Sigmoid colon (tissue), 7 donors: ENCODE data around the gene ITPRIPL2. TPM values are rescaled to one million over a fixed set of nuclear protein-coding genes. Genes with fewer than 3 reads are reported as not detected.

Source experiments
- DNase-seq: peaks from one replicate; pipeline ENCODE4 v3.0.0-alpha.2; 2019
- H3K27ac ChIP-seq, 4 donors: fragments of 200-600 bp; sonication (generic); one replicate each; pipeline ENCODE4 v1.5.1; 2016 to 2019; ENCODE audit warnings: mild to moderate bottlenecking in 1 of 4
- H3K27me3 ChIP-seq, 3 donors: fragments of 200-600 bp; sonication (generic); one replicate each; pipeline ENCODE4 v1.5.1; 2019; ENCODE audit warnings: mild to moderate bottlenecking in 1 of 3
- H3K36me3 ChIP-seq, 4 donors: fragments of 200-600 bp; sonication (generic); one replicate each; pipeline ENCODE4 v1.5.1; 2016 to 2019
- H3K4me1 ChIP-seq, 4 donors: fragments of 200-600 bp; sonication (generic); one replicate each; pipeline ENCODE4 v1.5.1; 2017 to 2019
- H3K4me3 ChIP-seq, 4 donors: fragments of 200-600 bp; sonication (generic); one replicate each; pipeline ENCODE4 v1.5.1; 2017 to 2019; ENCODE audit warnings: mild to moderate bottlenecking in 2 of 4, moderate library complexity in 1 of 4
- H3K9me3 ChIP-seq, 4 donors: fragments of 200-600 bp in 3 of 4; sonication (generic) in 3 of 4; one replicate each; pipeline versions ENCODE4 v1.5.1 to v1.6.1; 2013 to 2019
- EP300 ChIP-seq, 4 donors: sonication (generic); formaldehyde crosslinking; IDR thresholded peaks; one replicate each; pipeline ENCODE4 v1.6.1; 2017; ENCODE audit warnings: antibody characterized with exemption in 4 of 4
- POLR2A ChIP-seq, 2 donors: fragments of 450-650 bp; IDR thresholded peaks; one replicate each; pipeline ENCODE4 v1.6.1; 2016; ENCODE audit warnings: antibody characterized with exemption in 2 of 2, mild to moderate bottlenecking in 2 of 2, moderate library complexity in 2 of 2
- POLR2AphosphoS5 ChIP-seq, 4 donors: sonication (generic); formaldehyde crosslinking; IDR thresholded peaks; one replicate each; pipeline ENCODE4 v1.6.1; 2017; ENCODE audit warnings: antibody characterized with exemption in 4 of 4
- WGBS, 2 donors: extraction: QIAGEN DNeasy Blood & Tissue Kit; methylation state at CpG; one replicate each; pipeline ENCODE4 v1.1.7; 2013; 5-methylcytosine and 5-hydroxymethylcytosine counted together
- intact Hi-C: fragments of 100-400 bp; cut with DNase I; formaldehyde crosslinking; loops from one replicate; pipeline ENCODE4 v1.15.1; 2023
- polyA plus RNA-seq, 3 donors: library from polyadenylated mRNA; stranded (reverse); fragments of 200-250 nt; gene quantifications; one replicate each; pipeline ENCODE4 v1.2.3, GENCODE V29; 2013
- total RNA-seq, 4 donors: library from RNA; depleted of rRNA; stranded (reverse); fragments of >200 nt; gene quantifications; one replicate each; pipeline ENCODE4 v1.1.0, GENCODE V29; 2016
- TF ChIP-seq, protein P1 (sequence below), 4 experiments: fragments of 450-650 bp in 3 of 4; fragments of 200-600 bp in 1 of 4; IDR thresholded peaks; one replicate each; pipeline ENCODE4 v1.5.1; 2016 to 2019; ENCODE audit warnings: antibody characterized with exemption in 4 of 4, mild to moderate bottlenecking in 3 of 4, moderate library complexity in 2 of 4
- donor health status: healthy with polysubstance abuse.
- donor health status: Bipolar disorder and iron deficiency.
- donor health status: healthy.

Gene ITPRIPL2
- total and polyA plus RNA-seq, 7 donors: 5.5 to 61.6 (median 28.1) TPM

- no peak for DNase-seq
- no peaks in the 10 kb centered on the region for H3K9me3 ChIP-seq
- no peak overlapping the region for H3K27ac ChIP-seq
- H3K36me3 ChIP-seq: no peaks in the 10 kb centered on the region
- TF ChIP-seq POLR2A (IDR thresholded peaks at IDR 0.05): no peak
- TF ChIP-seq, protein P1, sequence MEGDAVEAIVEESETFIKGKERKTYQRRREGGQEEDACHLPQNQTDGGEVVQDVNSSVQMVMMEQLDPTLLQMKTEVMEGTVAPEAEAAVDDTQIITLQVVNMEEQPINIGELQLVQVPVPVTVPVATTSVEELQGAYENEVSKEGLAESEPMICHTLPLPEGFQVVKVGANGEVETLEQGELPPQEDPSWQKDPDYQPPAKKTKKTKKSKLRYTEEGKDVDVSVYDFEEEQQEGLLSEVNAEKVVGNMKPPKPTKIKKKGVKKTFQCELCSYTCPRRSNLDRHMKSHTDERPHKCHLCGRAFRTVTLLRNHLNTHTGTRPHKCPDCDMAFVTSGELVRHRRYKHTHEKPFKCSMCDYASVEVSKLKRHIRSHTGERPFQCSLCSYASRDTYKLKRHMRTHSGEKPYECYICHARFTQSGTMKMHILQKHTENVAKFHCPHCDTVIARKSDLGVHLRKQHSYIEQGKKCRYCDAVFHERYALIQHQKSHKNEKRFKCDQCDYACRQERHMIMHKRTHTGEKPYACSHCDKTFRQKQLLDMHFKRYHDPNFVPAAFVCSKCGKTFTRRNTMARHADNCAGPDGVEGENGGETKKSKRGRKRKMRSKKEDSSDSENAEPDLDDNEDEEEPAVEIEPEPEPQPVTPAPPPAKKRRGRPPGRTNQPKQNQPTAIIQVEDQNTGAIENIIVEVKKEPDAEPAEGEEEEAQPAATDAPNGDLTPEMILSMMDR (IDR thresholded peaks at IDR 0.05): no peak
- no peak for TF ChIP-seq EP300 (IDR thresholded peaks at IDR 0.05)
- no peak for TF ChIP-seq POLR2AphosphoS5 (IDR thresholded peaks at IDR 0.05)
- no peak overlapping the region for H3K4me3 ChIP-seq
- WGBS, 2 donors: 44 to 67% methylated on average over 16 of the region's 16 CpGs
- intact Hi-C loops: no loop called here
- H3K27me3 ChIP-seq: peaks cover 0 to 8% (median 0%) of the 10 kb centered on the region in 3 donors
- no peaks in the 10 kb centered on the region for H3K4me1 ChIP-seq
Measured at GRCh38 chr16:19102187-19102872, 11.4 kb upstream of the ITPRIPL2 start.

DNA sequence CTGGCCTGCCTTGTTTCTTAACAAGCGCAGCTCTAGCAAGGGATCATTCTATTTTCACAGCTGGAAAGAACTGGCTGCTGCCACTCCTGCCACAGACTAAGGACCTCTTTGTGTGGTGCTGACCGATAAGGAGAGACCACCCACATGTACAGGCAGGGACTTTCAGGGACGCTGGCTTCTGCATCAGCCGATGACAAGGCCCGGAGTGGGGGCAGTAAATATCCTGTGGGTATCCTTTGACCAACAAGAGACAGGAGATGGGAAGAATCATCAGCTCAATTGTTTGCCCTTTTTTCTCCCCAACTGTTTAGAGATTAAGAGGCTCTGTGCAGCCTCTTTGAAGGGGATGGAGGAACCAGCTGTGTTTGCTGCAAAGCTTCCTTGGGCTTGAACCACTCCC lies 9.2 kb upstream of the ITPRIPL2 start:
- intact Hi-C loops: no loop called here
- H3K27ac ChIP-seq: no peak overlapping the region
- TF ChIP-seq, protein P1 (IDR thresholded peaks at IDR 0.05): no peak
- TF ChIP-seq EP300 (IDR thresholded peaks at IDR 0.05) (no peak), POLR2A (IDR thresholded peaks at IDR 0.05) (no peak), POLR2AphosphoS5 (IDR thresholded peaks at IDR 0.05) (no peak)
- peaks cover 0 to 8% (median 0%) of the 10 kb centered on the region in 3 donors for H3K27me3 ChIP-seq
- DNase-seq: no peak
- no peaks in the 10 kb centered on the region for H3K9me3 ChIP-seq
- 87 to 91% methylated on average over 5 of the region's 5 CpGs for WGBS, 2 donors
- H3K4me3 ChIP-seq: no peak overlapping the region
- H3K36me3 ChIP-seq: no peaks in the 10 kb centered on the region
- H3K4me1 ChIP-seq: no peaks in the 10 kb centered on the region

DNA sequence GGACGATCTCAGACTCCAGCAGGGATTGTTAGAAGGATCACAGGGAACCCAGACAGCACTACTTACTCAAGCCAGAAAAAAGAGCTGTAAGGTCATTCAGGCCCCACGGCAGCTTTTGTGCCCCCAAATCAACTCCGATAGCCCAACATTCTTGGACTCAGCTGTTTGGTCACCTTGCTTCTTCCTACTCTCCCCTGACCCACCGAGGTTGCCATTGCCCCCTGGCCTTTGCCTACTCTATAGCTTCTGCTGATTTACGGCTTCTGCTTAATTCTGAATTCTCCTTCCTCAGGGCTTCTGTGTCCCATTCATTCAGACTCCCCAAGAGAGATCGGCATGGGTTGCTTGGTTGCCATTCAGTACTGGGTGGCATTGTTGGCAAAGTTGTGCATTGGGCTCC lies 8.6 kb upstream of the ITPRIPL2 start:
- H3K9me3 ChIP-seq: no peaks in the 10 kb centered on the region
- TF ChIP-seq EP300 (IDR thresholded peaks at IDR 0.05): no peak
- TF ChIP-seq POLR2A (IDR thresholded peaks at IDR 0.05): no peak
- TF ChIP-seq, protein P1 (IDR thresholded peaks at IDR 0.05): no peak
- no peak for TF ChIP-seq POLR2AphosphoS5 (IDR thresholded peaks at IDR 0.05)
- no peaks in the 10 kb centered on the region for H3K4me1 ChIP-seq
- H3K4me3 ChIP-seq: no peak overlapping the region
- DNase-seq: no peak
- no peak overlapping the region for H3K27ac ChIP-seq
- intact Hi-C loops: no loop called here
- no peaks in the 10 kb centered on the region for H3K36me3 ChIP-seq
- 80 to 94% methylated on average over 6 of the region's 6 CpGs for WGBS, 2 donors
- H3K27me3 ChIP-seq: peaks cover 0 to 8% (median 0%) of the 10 kb centered on the region in 3 donors

DNA sequence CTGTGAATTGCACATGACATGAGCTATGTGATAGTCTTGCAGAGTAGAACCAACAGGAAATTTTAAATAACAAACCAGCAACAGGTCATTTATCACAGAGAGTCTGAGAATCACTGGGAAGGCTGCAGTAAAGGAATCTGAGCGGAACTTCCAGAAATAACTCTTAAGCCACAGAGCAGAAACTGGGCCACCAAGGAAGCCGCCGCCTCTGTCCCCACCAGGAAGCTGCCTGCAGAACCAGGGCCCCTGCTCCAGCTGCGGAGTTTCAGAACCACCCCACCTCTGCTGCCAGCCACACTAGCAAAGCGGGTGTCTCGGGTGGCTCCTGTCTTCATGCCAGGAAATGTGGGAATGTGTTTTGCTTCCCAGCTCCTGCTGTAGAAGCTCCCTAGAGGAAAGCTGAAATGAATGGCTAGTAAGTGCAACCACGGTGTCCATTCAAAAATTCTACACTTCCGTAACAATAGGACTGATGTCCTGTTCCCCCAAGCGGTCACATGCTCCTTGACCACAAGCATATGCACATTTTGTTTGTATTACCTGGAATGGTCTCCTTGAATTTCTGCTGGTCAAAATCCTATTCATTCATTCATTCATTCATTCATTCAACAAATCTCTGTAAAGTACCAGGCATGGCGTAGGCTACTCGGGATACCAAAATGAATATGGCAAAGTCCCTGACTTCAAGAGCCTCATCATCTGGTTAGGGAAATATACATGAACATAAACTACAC lies 7.7 kb upstream of the ITPRIPL2 start:
- Histone ChIP-seq H3K9me3 (no peaks in the 10 kb centered on the region), H3K27ac (no peak overlapping the region), H3K4me3 (no peak overlapping the region), H3K36me3 (no peaks in the 10 kb centered on the region), H3K27me3 (peaks cover 0 to 8% (median 0%) of the 10 kb centered on the region in 3 donors), H3K4me1 (no peaks in the 10 kb centered on the region)
- WGBS, 2 donors: 71 to 73% methylated on average over 11 of the region's 11 CpGs
- DNase-seq: no peak
- TF ChIP-seq EP300 (IDR thresholded peaks at IDR 0.05) (no peak), POLR2A (IDR thresholded peaks at IDR 0.05) (no peak), POLR2AphosphoS5 (IDR thresholded peaks at IDR 0.05) (no peak)
- TF ChIP-seq, protein P1 (IDR thresholded peaks at IDR 0.05): no peak
- intact Hi-C loops: no loop called here
